HG03066 (cell line): ENCODE measurements around the gene DEPDC5.

Experiments used
- ATAC-seq: cut with Tn5 transposase; IDR thresholded peaks from one replicate; pipeline ENCODE4 v1.9.1; 2021; ENCODE audit warnings: low read depth; ENCODE audit not compliant: unreplicated experiment

Gene DEPDC5

GRCh38 chr22:31919730-31920129 is 165.9 kb downstream of the DEPDC5 start:
- no peak for ATAC-seq

GRCh38 chr22:31920306-31920705 is 166.5 kb downstream of the DEPDC5 start:
- no peak for ATAC-seq

- no peak for ATAC-seq
Measured at GRCh38 chr22:31921106-31921505, 167.3 kb downstream of the DEPDC5 start.

- no peak for ATAC-seq
Measured at GRCh38 chr22:31922534-31922933, 168.7 kb downstream of the DEPDC5 start.

- no peak for ATAC-seq
Measured at GRCh38 chr22:31923136-31923535, 169.3 kb downstream of the DEPDC5 start.

GRCh38 chr22:31923747-31924146 is 169.9 kb downstream of the DEPDC5 start:
- no peak for ATAC-seq

- no peak for ATAC-seq
Measured at GRCh38 chr22:31925056-31925455, 171.2 kb downstream of the DEPDC5 start.

GRCh38 chr22:31926024-31926423 is 172.2 kb downstream of the DEPDC5 start:
- no peak for ATAC-seq

GRCh38 chr22:31926969-31927368 is 173.2 kb downstream of the DEPDC5 start:
- ATAC-seq: no peak

GRCh38 chr22:31927562-31927961 is 173.7 kb downstream of the DEPDC5 start:
- no peak for ATAC-seq

GRCh38 chr22:31929167-31929930 is 175.5 kb downstream of the DEPDC5 start:
- no peak for ATAC-seq

- ATAC-seq: no peak
Measured at GRCh38 chr22:31932863-31933262, 179.0 kb downstream of the DEPDC5 start.

- no peak for ATAC-seq
Measured at GRCh38 chr22:31933406-31933805, 179.6 kb downstream of the DEPDC5 start.

- no peak for ATAC-seq
Measured at GRCh38 chr22:31933816-31934482, 180.1 kb downstream of the DEPDC5 start.

- ATAC-seq: no peak
Measured at GRCh38 chr22:31935961-31936635, 182.3 kb downstream of the DEPDC5 start.

- no peak for ATAC-seq
Measured at GRCh38 chr22:31937341-31937740, 183.5 kb downstream of the DEPDC5 start.

- no peak for ATAC-seq
Measured at GRCh38 chr22:31938296-31938695, 184.5 kb downstream of the DEPDC5 start.

GRCh38 chr22:31940506-31940905 is 186.7 kb downstream of the DEPDC5 start:
- ATAC-seq: no peak

- no peak for ATAC-seq
Measured at GRCh38 chr22:31942091-31942490, 188.3 kb downstream of the DEPDC5 start.

GRCh38 chr22:31943206-31943977 is 189.6 kb downstream of the DEPDC5 start:
- ATAC-seq: no peak
